Stimulated activated naive CD8-positive, alpha-beta T cell treated with anti-CD3 and anti-CD28 coated beads, Interleukin-15, Interleukin-2, amounts not matched to agents 100 ng/mL and 50 ng/mL, for 24 hours (primary cell): ENCODE results near the gene HDAC10.

ENCODE experiments used
- H3K27ac Mint-ChIP-seq: one replicate; pipeline ENCODE4 v1.8.0; 2021; ENCODE audit warnings: mild to moderate bottlenecking, mixed read lengths
- H3K27me3 Mint-ChIP-seq: one replicate; pipeline ENCODE4 v1.8.0; 2021; ENCODE audit warnings: mixed read lengths
- H3K36me3 Mint-ChIP-seq: one replicate; pipeline ENCODE4 v1.8.0; 2021; ENCODE audit warnings: low read depth, mixed read lengths
- H3K4me1 Mint-ChIP-seq: one replicate; pipeline ENCODE4 v1.8.0; 2021; ENCODE audit warnings: low read depth, mixed read lengths
- H3K4me3 Mint-ChIP-seq: one replicate; pipeline ENCODE4 v1.8.0; 2021; ENCODE audit warnings: mild to moderate bottlenecking, mixed read lengths
- H3K9me3 Mint-ChIP-seq: one replicate; pipeline ENCODE4 v1.8.0; 2021; ENCODE audit warnings: mixed read lengths

Gene HDAC10

DNA sequence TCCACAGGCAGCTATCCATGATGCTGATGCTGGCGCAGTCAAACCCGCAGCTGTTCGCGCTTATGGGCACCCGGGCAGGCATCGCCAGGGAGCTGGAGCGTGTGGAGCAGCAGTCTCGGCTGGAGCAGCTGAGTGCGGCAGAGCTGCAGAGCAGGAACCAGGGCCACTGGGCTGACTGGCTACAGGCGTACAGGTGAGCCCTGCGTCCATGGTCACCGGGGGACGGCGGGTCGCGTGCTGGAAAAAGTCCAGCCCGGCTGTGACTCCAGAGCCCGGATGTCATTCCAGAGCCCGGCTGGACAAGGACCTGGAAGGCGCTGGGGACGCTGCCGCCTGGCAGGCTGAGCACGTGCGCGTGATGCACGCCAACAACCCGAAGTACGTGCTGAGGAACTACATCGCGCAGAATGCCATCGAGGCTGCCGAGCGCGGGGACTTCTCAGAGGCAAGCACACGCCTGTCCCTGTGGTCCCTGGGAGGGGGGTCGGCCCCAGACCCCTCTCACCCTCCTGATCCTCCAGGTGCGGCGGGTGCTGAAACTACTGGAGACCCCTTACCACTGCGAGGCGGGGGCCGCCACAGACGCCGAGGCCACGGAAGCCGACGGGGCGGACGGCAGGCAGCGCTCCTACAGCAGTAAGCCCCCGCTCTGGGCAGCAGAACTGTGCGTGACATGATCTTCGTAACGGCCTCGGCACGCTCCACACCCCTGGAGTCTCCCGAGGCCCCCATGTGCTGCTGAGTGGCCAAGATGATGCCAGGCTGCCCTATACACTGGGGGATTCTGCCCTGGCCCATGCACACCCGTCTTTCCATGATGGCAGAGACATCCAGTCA lies 34.2 kb downstream of the HDAC10 start:
- Mint-ChIP-seq H3K27ac (no peak overlapping the region), H3K36me3 (peaks cover 28% of the 10 kb centered on the region)

DNA sequence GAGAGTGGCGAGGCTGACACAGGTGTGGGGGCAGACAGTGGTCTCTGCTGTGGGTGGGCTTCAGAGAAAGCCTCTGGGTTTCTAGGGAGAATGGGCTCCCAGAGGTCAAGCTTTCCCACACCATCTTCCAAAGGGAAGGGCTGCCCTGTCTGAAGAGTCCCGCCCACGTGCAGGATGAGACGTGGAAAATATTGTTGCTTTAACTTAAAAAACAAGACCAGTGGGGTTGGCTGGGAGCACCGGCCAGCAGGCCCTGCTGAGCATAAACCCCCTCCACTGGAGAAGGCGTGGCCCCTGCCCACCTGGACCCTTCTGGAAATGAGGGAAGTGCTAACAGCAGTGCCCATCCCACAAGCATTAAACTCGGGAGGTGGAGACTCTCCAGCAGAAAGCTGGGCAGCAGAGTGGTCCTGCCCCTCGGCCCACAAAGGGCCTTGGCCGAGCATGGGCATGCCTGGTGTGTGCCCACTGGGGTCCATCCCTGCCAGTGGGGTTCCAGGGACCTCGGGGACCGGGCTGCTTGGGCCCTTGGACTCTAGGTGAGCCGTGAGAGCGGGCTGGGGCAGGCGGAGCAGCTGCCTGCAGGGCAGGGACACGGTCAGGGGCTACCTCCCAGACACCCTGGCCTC lies 34.9 kb downstream of the HDAC10 start:
- no peak overlapping the region for H3K27ac Mint-ChIP-seq
- no peak overlapping the region for H3K4me3 Mint-ChIP-seq
- peaks cover 31% of the 10 kb centered on the region for H3K36me3 Mint-ChIP-seq
- H3K4me1 Mint-ChIP-seq: peaks cover 5% of the 10 kb centered on the region
- H3K27me3 Mint-ChIP-seq: no peaks in the 10 kb centered on the region
- H3K9me3 Mint-ChIP-seq: no peaks in the 10 kb centered on the region

More for the DNA sequence above, 34.2 kb downstream of the HDAC10 start:
- Mint-ChIP-seq H3K27me3 (no peaks in the 10 kb centered on the region), H3K4me3 (no peak overlapping the region), H3K4me1 (peaks cover 3% of the 10 kb centered on the region), H3K9me3 (no peaks in the 10 kb centered on the region)

DNA sequence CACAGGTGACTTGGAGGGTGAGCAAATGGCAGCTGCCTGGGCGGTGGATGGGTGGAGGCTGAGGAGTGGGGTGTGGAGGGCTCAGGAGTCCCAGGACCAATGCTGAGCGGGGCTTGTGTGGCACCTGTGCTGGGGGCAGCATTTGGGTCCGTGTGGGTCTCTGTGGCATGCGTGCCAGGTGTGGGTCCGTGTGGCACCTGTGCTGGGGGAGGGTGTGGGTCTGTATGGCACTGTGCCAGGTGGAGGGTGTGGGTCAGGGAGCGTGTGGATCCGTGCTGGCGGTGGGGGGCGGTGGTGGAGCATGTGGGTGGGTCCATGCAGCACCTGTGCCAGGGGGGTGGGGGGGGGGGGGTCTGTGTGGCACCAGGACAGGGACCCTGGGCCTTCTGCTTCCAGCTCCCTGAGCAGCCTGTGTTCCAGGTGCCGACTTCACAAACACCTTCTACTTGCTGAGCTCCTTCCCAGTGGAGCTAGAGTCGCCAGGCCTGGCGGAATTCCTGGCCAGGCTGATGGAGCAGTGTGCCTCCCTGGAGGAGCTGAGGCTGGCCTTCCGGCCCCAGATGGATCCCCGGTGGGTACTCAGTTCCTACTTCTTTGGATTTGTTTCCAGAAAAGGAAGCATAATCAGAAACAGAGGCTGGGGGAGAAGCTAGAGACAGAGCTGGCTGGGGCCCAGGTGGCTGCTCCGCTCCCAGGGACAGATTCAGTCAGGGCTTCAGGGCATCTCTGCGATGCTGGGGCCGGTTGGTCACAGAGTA lies 35.6 kb downstream of the HDAC10 start:
- H3K9me3 Mint-ChIP-seq: no peaks in the 10 kb centered on the region
- H3K36me3 Mint-ChIP-seq: peaks cover 34% of the 10 kb centered on the region
- no peak overlapping the region for H3K27ac Mint-ChIP-seq
- peaks cover 8% of the 10 kb centered on the region for H3K4me1 Mint-ChIP-seq
- H3K4me3 Mint-ChIP-seq: no peak overlapping the region
- no peaks in the 10 kb centered on the region for H3K27me3 Mint-ChIP-seq

DNA sequence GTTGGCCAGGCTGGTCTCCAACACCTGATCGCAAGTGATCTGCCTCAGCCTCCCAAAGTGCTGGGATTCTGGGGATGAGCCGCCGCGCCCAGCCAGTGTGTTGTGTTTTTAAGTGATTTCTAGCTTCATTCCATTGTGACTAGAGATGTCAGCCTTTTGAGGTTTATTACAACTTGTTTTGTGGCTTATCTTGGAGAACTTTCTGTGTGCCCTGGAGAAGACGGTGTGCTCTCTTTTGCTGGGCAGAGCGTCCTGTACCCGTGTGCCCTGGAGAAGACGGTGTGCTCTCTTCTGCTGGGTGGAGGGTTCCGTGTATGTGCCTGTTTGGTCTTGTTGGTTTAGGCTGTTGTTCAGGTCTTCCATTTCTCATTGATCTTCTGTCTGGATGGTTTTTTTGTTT lies 37.8 kb downstream of the HDAC10 start:
- Mint-ChIP-seq H3K4me1 (peaks cover 13% of the 10 kb centered on the region), H3K36me3 (peaks cover 39% of the 10 kb centered on the region), H3K4me3 (no peak overlapping the region), H3K27me3 (no peaks in the 10 kb centered on the region), H3K9me3 (no peaks in the 10 kb centered on the region), H3K27ac (no peak overlapping the region)

DNA sequence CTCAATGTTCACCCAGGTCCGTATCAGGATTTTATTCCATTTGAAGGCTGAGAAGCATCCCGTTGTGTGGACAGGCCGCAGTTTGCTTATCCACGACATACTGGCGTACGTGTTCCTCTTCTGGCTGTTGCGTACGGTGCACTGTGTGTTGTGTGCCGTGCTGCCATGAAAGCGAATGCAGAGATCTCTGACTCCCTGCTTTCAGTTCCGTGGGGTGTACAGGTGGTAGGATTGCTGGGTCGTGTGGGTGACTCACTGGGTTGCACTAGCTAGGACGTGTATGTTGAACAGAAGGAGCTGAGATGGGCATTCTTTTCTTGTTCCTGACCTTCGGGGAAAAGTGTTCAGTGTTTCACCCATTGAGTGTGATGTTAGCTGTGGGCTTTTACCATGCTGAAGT lies 39.9 kb downstream of the HDAC10 start:
- Mint-ChIP-seq H3K27me3 (no peaks in the 10 kb centered on the region), H3K4me3 (no peak overlapping the region), H3K27ac (no peak overlapping the region), H3K36me3 (peaks cover 34% of the 10 kb centered on the region), H3K4me1 (peaks cover 20% of the 10 kb centered on the region), H3K9me3 (no peaks in the 10 kb centered on the region)

DNA sequence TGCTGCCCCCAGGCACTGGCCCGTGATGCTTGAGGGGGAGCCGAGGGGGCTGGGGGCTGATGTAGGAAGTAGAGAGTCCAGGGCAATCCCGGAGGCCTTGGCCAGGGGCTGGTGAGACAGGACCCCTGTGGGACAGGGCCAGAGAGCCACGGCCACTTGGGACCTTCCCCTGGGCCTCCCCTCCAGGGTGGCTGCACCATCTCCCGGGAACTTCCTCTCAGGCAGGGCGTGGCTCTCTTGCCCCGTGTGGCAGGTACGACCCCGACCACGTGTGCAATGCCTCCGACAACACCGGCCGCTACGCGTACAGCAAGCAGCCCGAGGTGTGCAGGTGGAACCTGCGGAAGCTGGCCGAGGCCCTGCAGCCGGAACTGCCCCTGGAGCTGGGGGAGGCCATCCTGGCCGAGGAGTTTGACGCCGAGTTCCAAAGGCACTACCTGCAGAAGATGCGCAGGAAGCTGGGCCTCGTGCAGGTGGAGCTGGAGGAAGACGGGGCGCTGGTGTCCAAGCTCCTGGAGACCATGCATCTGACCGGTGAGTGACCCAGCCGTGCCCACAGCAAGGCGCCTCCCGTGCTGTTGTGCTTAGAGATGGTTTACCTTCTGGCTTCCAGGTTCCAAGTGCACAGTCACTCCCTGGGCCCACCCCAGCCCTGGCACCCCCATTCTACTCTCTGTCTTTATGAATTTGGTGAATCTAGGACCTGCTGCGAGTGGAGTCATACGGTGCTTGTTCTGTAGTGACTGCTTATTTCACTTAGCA lies 40.5 kb downstream of the HDAC10 start:
- no peak overlapping the region for H3K27ac Mint-ChIP-seq

DNA sequence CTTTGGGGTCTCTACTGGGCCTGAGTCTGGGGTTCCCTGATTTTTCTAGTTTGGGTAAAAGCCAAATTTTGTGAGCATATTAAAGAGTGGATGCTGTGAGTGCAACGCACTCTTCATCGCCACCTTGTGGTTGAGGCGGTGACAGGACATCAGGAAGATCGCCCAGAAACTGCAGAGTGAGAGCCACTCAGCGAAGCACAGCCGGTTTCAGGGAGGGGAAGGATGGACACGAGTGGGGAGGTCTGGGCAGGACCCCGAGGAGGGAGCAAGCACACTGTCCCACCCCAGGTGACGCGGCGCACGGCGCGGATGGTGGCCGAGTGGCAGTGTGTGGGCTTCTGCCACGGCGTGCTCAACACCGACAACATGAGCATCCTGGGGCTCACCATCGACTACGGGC lies 41.2 kb downstream of the HDAC10 start:
- H3K36me3 Mint-ChIP-seq: peaks cover 36% of the 10 kb centered on the region

More for the DNA sequence above, 40.5 kb downstream of the HDAC10 start:
- Mint-ChIP-seq H3K4me1 (peaks cover 20% of the 10 kb centered on the region), H3K36me3 (peaks cover 34% of the 10 kb centered on the region), H3K9me3 (no peaks in the 10 kb centered on the region), H3K27me3 (no peaks in the 10 kb centered on the region), H3K4me3 (no peak overlapping the region)

DNA sequence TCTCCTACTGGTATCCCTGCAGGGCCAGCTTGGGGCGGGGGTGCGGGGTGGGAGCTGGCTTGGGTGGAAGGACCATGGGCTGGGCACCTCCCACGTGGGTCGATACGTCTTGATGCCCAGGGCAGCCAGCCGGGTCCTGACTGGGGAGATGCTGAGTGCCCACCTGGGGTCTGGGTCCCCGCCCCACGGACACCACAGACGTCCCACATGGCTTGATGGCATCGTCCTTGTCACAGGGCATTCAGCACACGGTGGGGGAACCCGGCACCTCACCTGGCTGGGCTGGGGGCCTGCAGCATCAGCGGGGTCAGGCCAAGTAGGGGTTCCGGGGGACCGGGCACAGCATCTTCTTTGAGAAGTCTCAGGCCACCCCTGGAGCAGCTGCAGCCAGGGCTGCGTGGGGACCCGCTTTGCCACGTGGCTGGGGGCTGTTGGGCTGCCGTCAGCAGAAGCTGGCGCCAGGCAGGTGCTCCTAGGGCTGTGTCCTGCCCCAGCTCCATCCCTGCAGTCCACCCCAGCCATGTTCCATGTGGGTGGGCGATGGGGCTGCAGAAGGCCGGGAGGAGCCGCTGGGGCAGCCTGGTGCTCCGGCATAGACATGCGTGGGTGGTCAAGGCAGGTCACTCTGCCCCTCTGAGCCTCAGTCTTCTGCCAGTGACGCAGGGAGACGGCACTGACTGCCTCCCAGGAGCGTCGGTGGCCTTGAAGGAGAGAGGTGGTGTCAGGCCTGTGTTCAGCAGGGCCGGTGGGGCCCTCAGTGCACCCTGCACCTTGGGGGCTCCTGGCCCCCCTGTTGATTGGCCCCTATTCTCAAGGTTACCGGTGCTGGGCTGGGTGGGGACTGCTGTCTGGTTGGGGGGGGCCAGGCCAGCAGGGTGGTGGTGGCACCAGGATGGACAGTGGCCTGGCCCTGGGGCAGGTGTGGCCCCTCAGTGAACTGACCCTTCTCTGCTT lies 41.8 kb downstream of the HDAC10 start:
- Mint-ChIP-seq H3K4me3 (no peak overlapping the region), H3K27me3 (no peaks in the 10 kb centered on the region), H3K9me3 (no peaks in the 10 kb centered on the region), H3K27ac (peak overlapping the region; percentile 80), H3K36me3 (peaks cover 37% of the 10 kb centered on the region), H3K4me1 (peaks cover 26% of the 10 kb centered on the region)

More for the DNA sequence above, 41.2 kb downstream of the HDAC10 start:
- Mint-ChIP-seq H3K27ac (peak overlapping the region; percentile 80), H3K27me3 (no peaks in the 10 kb centered on the region), H3K9me3 (no peaks in the 10 kb centered on the region), H3K4me3 (no peak overlapping the region), H3K4me1 (peaks cover 21% of the 10 kb centered on the region)

DNA sequence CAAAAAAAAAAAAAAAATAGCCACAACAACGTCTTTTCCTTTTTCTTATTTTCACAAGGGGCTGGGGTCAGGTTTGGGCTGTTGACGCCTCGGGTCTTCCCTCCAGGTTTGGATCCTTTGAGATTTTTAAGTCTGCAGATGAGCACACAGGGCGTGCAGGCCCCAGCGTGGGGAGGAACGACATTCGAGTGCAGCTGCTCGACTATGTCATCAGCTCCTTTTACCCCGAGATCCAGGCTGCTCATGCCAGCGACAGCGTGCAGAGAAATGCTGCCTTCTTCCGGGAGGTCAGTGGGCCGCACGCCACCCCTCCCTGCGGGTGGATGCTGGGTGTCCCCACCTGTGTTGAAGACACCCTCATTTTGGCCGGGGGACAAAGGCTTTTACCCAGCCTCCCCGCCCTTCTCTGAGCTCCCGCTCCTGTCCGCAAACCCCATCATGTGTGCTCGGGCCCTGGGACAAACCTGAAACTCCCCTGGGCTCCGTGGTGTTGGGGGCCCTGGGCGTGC lies 42.6 kb downstream of the HDAC10 start:
- no peak overlapping the region for H3K4me3 Mint-ChIP-seq
- peaks cover 37% of the 10 kb centered on the region for H3K36me3 Mint-ChIP-seq
- H3K27me3 Mint-ChIP-seq: no peaks in the 10 kb centered on the region
- peaks cover 28% of the 10 kb centered on the region for H3K4me1 Mint-ChIP-seq
- H3K27ac Mint-ChIP-seq: no peak overlapping the region
- no peaks in the 10 kb centered on the region for H3K9me3 Mint-ChIP-seq

DNA sequence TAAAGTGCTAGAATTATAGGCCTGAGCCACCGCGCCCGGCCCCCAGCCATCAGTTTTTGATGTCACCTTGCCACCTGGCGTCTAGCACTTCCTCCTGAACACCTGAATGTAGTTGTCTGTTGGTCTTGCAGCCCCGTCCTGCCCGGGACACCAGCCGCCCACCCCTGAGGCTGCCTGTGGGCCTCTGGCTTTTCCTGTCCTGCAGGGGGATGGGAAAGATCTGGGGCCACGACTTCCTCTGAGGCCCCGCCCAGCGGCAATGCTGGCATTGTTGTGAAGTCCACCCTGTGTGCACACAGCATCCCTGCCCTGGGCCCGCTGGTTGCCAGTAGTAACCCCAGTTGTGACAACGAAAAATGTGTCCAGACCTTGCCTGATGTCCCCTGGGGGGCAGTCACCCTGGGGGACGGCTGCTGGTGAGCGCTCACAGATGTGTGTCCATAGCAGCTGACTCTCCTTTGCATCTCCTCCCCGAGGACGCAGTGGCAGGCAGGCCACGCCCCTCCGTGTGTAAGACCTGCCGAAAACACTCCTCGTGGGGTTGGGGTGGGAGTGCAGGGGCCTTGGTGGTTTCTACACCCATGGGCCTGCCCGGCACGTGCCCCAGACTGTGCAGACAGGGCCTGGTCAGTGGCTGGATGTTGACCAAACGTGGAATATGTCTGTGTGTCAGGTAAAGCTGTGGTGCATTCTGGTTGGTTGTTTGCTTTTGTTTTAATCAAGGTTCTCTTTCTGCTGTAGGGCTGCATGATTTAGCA lies 43.5 kb downstream of the HDAC10 start:
- Mint-ChIP-seq H3K4me1 (peaks cover 34% of the 10 kb centered on the region), H3K9me3 (no peaks in the 10 kb centered on the region), H3K4me3 (no peak overlapping the region), H3K27ac (no peak overlapping the region), H3K36me3 (peaks cover 36% of the 10 kb centered on the region), H3K27me3 (no peaks in the 10 kb centered on the region)

DNA sequence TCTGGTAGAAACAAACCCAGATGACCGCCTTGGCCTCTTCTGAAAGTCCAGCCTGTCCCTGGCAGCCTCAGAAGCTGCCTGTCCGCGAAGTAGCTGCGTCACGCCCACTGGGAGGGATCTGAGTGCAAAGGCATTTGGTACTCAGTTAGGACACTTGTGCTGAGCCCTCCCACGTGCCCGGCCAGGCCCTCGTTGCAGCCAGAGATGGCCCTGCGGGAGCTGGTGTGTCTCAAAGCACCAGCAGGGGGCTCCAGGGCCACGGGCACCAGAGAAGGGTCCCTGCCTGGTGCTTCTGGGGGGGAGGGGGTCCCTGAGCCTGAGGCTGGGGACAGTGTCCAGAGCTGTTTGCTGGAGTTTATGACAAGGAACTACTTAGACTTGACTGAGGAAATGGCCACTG lies 44.5 kb downstream of the HDAC10 start:
- H3K4me3 Mint-ChIP-seq: no peak overlapping the region
- no peak overlapping the region for H3K27ac Mint-ChIP-seq
- H3K9me3 Mint-ChIP-seq: no peaks in the 10 kb centered on the region
- peaks cover 42% of the 10 kb centered on the region for H3K4me1 Mint-ChIP-seq
- peaks cover 29% of the 10 kb centered on the region for H3K36me3 Mint-ChIP-seq
- no peaks in the 10 kb centered on the region for H3K27me3 Mint-ChIP-seq

DNA sequence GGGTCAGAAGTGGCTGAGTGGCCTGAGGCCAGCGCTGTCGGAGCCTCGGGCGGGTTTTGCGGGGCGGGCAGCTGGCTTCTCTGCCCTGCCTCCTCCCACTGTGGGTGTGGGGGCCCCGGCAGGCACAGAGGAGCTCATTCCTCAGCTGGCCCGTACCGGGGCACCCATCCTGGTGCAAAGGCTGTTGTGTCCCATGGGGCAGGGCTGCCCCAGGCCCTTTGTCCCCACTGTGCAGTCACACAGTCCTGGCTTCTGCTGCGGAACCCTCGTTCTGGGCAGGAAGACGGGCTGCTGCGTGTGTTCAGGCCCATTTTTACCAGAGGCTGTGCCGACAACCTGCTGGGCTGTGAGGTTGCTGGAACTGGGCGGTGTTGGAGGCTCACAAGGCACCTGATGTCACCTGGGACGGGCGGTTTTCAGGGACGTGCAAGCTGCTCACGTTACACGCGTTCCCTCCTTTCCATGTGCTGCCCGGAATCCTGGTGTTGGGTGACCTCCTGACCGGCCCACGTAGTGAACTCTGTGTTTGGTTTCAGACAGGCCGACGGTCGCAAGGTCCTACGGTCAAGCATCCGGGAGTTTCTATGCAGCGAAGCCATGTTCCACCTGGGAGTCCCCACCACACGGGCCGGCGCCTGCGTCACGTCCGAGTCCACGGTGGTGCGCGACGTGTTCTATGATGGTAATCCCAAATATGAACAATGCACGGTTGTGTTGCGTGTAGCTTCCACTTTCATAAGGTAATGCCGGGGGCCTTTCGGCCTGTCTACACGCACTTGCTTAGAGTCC lies 45.1 kb downstream of the HDAC10 start:
- no peaks in the 10 kb centered on the region for H3K27me3 Mint-ChIP-seq
- no peaks in the 10 kb centered on the region for H3K9me3 Mint-ChIP-seq
- H3K36me3 Mint-ChIP-seq: peaks cover 25% of the 10 kb centered on the region
- peaks cover 38% of the 10 kb centered on the region for H3K4me1 Mint-ChIP-seq
- H3K4me3 Mint-ChIP-seq: no peak overlapping the region
- no peak overlapping the region for H3K27ac Mint-ChIP-seq
